Adipose tissue (tissue), 3 donors: ENCODE measurements around the gene GMFB. TPM values are rescaled to one million over a fixed set of nuclear protein-coding genes. Genes with fewer than 3 reads are reported as not detected.

Experiments used
- H3K27ac ChIP-seq: one replicate; pipeline ENCODE4 v1.5.1; 2013; ENCODE audit warnings: low read depth, low read length
- WGBS, 3 donors: extraction: QIAGEN DNeasy Blood & Tissue Kit; methylation state at CpG; one replicate each; pipeline ENCODE4 v1.1.7; 2013; 5-methylcytosine and 5-hydroxymethylcytosine counted together
- polyA plus RNA-seq, 3 donors: library from polyadenylated mRNA; stranded (reverse); fragments of 200-250 nt; gene quantifications; one replicate each; pipeline ENCODE4 v1.2.3, GENCODE V29; 2013
- donor health status: healthy with polysubstance abuse.
- donor health status: Bipolar disorder and iron deficiency.
- donor health status: healthy.

GMFB gene
- polyA plus RNA-seq = 10 to 100 TPM in 2 of 3 donors, 1 to 10 TPM in 1; 8.4 to 50.5 (median 26.8) TPM

- 0 to 1% (median 0%) methylated on average over 41 to 51 of the region's 51 CpGs for WGBS, 3 donors
- peak within 1 kb of the TSS; percentile 60 for H3K27ac ChIP-seq
These were observed at the start of gene GMFB for GRCh38 chr14:54488646-54489317. GMFB (minus strand) TSS chr14:54488980; CDS start chr14:54488927, 53 bp downstream.

GRCh38 chr14:54538055-54538454 is 49.3 kb upstream of the GMFB start:
- WGBS, 3 donors = 63 to 98% (median 94%) methylated on average over 3 of the region's 3 CpGs
- no peak overlapping the region for H3K27ac ChIP-seq

- 37 to 97% (median 91%) methylated on average over 2 of the region's 2 CpGs for WGBS, 3 donors
- no peak overlapping the region for H3K27ac ChIP-seq
These were observed 48.9 kb upstream of the GMFB start for GRCh38 chr14:54537651-54538050.

GRCh38 chr14:54535646-54536045 is 46.9 kb upstream of the GMFB start:
- no peak overlapping the region for H3K27ac ChIP-seq
- 36 to 74% (median 39%) methylated on average over 2 of the region's 2 CpGs for WGBS, 3 donors

GRCh38 chr14:54535126-54535525 is 46.3 kb upstream of the GMFB start:
- 84 to 87% (median 85%) methylated on average over 1 of the region's 1 CpG for WGBS, 3 donors
- H3K27ac ChIP-seq = no peak overlapping the region

- WGBS, 3 donors = 88 to 91% (median 90%) methylated on average over 1 of the region's 1 CpG
- H3K27ac ChIP-seq = no peak overlapping the region
These were observed 44.3 kb upstream of the GMFB start for GRCh38 chr14:54533100-54533499.

- no peak overlapping the region for H3K27ac ChIP-seq
- WGBS, 3 donors = 88 to 96% (median 92%) methylated on average over 3 of the region's 3 CpGs
These were observed 43.6 kb upstream of the GMFB start for GRCh38 chr14:54532111-54533012.

- WGBS, 3 donors = 47 to 59% (median 52%) methylated on average over 1 of the region's 1 CpG
- no peak overlapping the region for H3K27ac ChIP-seq
These were observed 41.0 kb upstream of the GMFB start for GRCh38 chr14:54529811-54530210.

- no peak overlapping the region for H3K27ac ChIP-seq
- 83 to 85% (median 84%) methylated on average over 2 of the region's 2 CpGs for WGBS, 3 donors
These were observed 40.2 kb upstream of the GMFB start for GRCh38 chr14:54528973-54529372.

GRCh38 chr14:54524410-54524809 is 35.6 kb upstream of the GMFB start:
- 91 to 96% (median 94%) methylated on average over 4 of the region's 4 CpGs for WGBS, 3 donors

GRCh38 chr14:54516709-54517108 is 27.9 kb upstream of the GMFB start:
- 93 to 99% (median 97%) methylated on average over 1 of the region's 1 CpG for WGBS, 3 donors
- H3K27ac ChIP-seq = no peak overlapping the region

More at GRCh38 chr14:54524410-54524809, 35.6 kb upstream of the GMFB start:
- H3K27ac ChIP-seq = no peak overlapping the region

GRCh38 chr14:54515670-54516069 is 26.9 kb upstream of the GMFB start:
- WGBS, 3 donors = 72 to 95% (median 86%) methylated on average over 1 of the region's 1 CpG
- no peak overlapping the region for H3K27ac ChIP-seq

- no peak overlapping the region for H3K27ac ChIP-seq
- 76 to 94% (median 87%) methylated on average over 1 of the region's 1 CpG for WGBS, 3 donors
These were observed 23.6 kb upstream of the GMFB start for GRCh38 chr14:54512393-54512792.

- WGBS, 3 donors = 0 to 1% (median 1%) methylated on average over 65 to 66 of the region's 66 CpGs
- no peak within 1 kb of the TSS for H3K27ac ChIP-seq
These were observed 21.0 kb upstream of the GMFB start, which contains the start of gene CGRRF1 for GRCh38 chr14:54509546-54510501. CGRRF1 (plus strand) TSS chr14:54509906; CDS start chr14:54509960, 54 bp downstream.

- H3K27ac ChIP-seq = no peak overlapping the region
- WGBS, 3 donors = 49 to 75% (median 69%) methylated on average over 3 of the region's 3 CpGs
These were observed 14.7 kb upstream of the GMFB start for GRCh38 chr14:54503486-54503885.

GRCh38 chr14:54502602-54503001 is 13.8 kb upstream of the GMFB start:
- no peak overlapping the region for H3K27ac ChIP-seq
- 33 to 64% (median 36%) methylated on average over 2 of the region's 2 CpGs for WGBS, 3 donors

GRCh38 chr14:54501480-54501879 is 12.7 kb upstream of the GMFB start:
- WGBS, 3 donors = 76 to 83% (median 81%) methylated on average over 3 of the region's 3 CpGs
- H3K27ac ChIP-seq = no peak overlapping the region

GRCh38 chr14:54500744-54501143 is 12.0 kb upstream of the GMFB start:
- 75 to 91% (median 77%) methylated on average over 3 of the region's 3 CpGs for WGBS, 3 donors
- no peak overlapping the region for H3K27ac ChIP-seq
